ENCODE data around the gene CDIP1. TPM values are rescaled to one million over a fixed set of nuclear protein-coding genes. Genes with fewer than 3 reads are reported as not detected.

The CDIP1 gene
- total and polyA plus RNA-seq, 10 of the 15 experiments (the other 5 are each of a cell fraction or from before 2014, with no cell fraction given), result 6.1 to 32.4 (median 13.6) TPM

DNA sequence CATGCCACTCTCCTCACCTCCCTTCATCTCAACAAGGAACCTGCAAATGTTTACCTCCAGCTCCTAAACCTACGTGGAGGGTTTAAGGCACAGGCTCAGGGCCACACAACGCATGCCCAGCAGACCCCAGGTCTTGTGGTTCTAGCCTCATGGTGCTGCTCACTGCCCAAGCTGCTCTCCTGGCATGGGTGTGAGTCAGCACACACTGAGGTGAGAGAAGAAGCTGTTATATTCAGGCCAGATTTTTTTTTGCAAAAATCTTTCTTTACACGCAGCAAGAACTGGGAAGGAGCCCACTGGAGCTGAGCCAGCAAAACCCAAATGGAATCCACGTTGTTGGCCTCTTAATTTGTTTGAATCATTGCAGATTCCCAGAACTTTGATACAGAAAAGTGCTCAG is 12.0 kb upstream of the CDIP1 start (continued):
- TF ChIP-seq ZNF592 (IDR thresholded peaks at IDR 0.05), result no peak

GRCh38 chr16:4548124-4548523 is 9.6 kb upstream of the CDIP1 start:
- intact Hi-C loops (cut with micrococcal nuclease; ENCODE audit: unreplicated experiment), result loop anchor here (1.0 kb wide), 1 partner anchor 42 kb away; no protein-coding TSS in a partner anchor
- no peak overlapping the region for H3K4me2 ChIP-seq (ENCODE audit: control insufficient read depth, insufficient read depth)
- H3K79me2 ChIP-seq (ENCODE audit: control insufficient read depth, insufficient read depth, low read length), result no peaks in the 10 kb centered on the region
- no peak overlapping the region for H3K4me3 ChIP-seq
- FAIRE-seq (no peak), DNase-seq (ENCODE audit: low read depth, low spot score) (no peak), ATAC-seq (no peak)
- in situ Hi-C loops (cut with MboI), result no loop called here
- H3K27ac ChIP-seq (ENCODE audit: control insufficient read depth, insufficient read depth), result no peak overlapping the region
- ChIA-PET SMC1A (ENCODE audit: uncharacterized antibody, unreplicated experiment) (interaction anchor here (0.7 to 3.6 kb wide), 9 partner anchors 9 to 77 kb away, joined by 3 to 41 read pairs (median 5); partner anchors contain the start of genes HMOX2 and MGRN1), POLR2A (interaction anchor here (1.6 kb wide), 1 partner anchor 43 kb away, joined by 7 read pairs; no protein-coding TSS in a partner anchor), CTCF (interaction anchor here (0.6 to 8.6 kb wide), 16 partner anchors 8 to 1184 kb away, joined by 3 to 90 read pairs (median 4); partner anchors contain the start of genes C16orf96, CDIP1 and MGRN1), RAD21 (ENCODE audit: unreplicated experiment) (interaction anchor here (0.7 to 2.2 kb wide), 8 partner anchors 9 to 189 kb away, joined by 3 to 26 read pairs (median 4); partner anchors contain the start of genes CDIP1 and MGRN1)
- no peak overlapping the region for H3K9ac ChIP-seq (ENCODE audit: control insufficient read depth, insufficient read depth, low read length)
- no peak for TF ChIP-seq ATF7 (IDR thresholded peaks at IDR 0.05; ENCODE audit: low read depth)
- TF ChIP-seq TBL1XR1 (IDR thresholded peaks at IDR 0.05; ENCODE audit: low read depth, low read length), result no peak
- no peak for TF ChIP-seq CREM (IDR thresholded peaks at IDR 0.05; ENCODE audit: low read depth)
- TF ChIP-seq ASH2L (IDR thresholded peaks at IDR 0.05; ENCODE audit: borderline replicate concordance, low read depth), result no peak
- TF ChIP-seq MTA3 (IDR thresholded peaks at IDR 0.05; ENCODE audit: borderline replicate concordance, low read length), result no peak
- TF ChIP-seq, protein P1, sequence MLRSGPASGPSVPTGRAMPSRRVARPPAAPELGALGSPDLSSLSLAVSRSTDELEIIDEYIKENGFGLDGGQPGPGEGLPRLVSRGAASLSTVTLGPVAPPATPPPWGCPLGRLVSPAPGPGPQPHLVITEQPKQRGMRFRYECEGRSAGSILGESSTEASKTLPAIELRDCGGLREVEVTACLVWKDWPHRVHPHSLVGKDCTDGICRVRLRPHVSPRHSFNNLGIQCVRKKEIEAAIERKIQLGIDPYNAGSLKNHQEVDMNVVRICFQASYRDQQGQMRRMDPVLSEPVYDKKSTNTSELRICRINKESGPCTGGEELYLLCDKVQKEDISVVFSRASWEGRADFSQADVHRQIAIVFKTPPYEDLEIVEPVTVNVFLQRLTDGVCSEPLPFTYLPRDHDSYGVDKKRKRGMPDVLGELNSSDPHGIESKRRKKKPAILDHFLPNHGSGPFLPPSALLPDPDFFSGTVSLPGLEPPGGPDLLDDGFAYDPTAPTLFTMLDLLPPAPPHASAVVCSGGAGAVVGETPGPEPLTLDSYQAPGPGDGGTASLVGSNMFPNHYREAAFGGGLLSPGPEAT (IDR thresholded peaks at IDR 0.05; ENCODE audit: low read depth), result no peak
- no peak for TF ChIP-seq SMARCA5 (IDR thresholded peaks at IDR 0.05)
- no peaks in the 10 kb centered on the region for H3K4me1 ChIP-seq (ENCODE audit: control insufficient read depth, insufficient read depth, low read length)
- H3K36me3 ChIP-seq (ENCODE audit: control insufficient read depth in 2 of 2, insufficient read depth in 2 of 2, low read length in 1 of 2), result no peaks in the 10 kb centered on the region
- WGBS (ENCODE audit: insufficient coverage, insufficient replicate concordance, low lambda C conversion rate, missing lambda C conversion rate), result 69% methylated on average over 13 of the region's 13 CpGs
- no peaks in the 10 kb centered on the region for H3K27me3 ChIP-seq (replicated peaks in 1 of 2; ENCODE audit: control insufficient read depth in 2 of 2, insufficient read depth in 2 of 2, low read length in 1 of 2)
- BruUV-seq (replicated peaks), result no TSS peak
- H4K20me1 ChIP-seq (ENCODE audit: control insufficient read depth, insufficient read depth), result no peaks in the 10 kb centered on the region
- no peaks in the 10 kb centered on the region for H3K9me3 ChIP-seq (replicated peaks; ENCODE audit: control insufficient read depth, insufficient read depth, low read length)
- no peak overlapping the region for H2AFZ ChIP-seq (ENCODE audit: control insufficient read depth, low read depth, low read length)

Data from GM12878 (cell line).